GM12878 (cell line): ENCODE data around the gene LMNB1. TPM values are rescaled to one million over a fixed set of nuclear protein-coding genes. Genes with fewer than 3 reads are reported as not detected.

Experiments
- ATAC-seq: fragments of 200-7000 bp; cut with Tn5 transposase; 3 replicates; pipeline ENCODE4 v1.9.1; 2020; ENCODE audit warnings: mild to moderate bottlenecking, moderate library complexity
- BruUV-seq: library from RNA; stranded (reverse); fragments of 400-500 nt; replicated peaks from 2 replicates; lab custom pipeline; 2021; lab: Mats Ljungman, UMichigan
- CTCF ChIA-PET: fragments of 300-600 bp; sonication (Branson Sonifier 250); formaldehyde crosslinking; extraction: SDS; loops from one replicate; lab custom pipeline; 2021; ENCODE audit warnings: inconsistent platforms; lab: Yijun Ruan, JAX
- POLR2A ChIA-PET: fragments of 350-600 bp; formaldehyde crosslinking; extraction: SDS; loops from one replicate; lab custom pipeline; 2021; ENCODE audit warnings: inconsistent platforms; lab: Charles Lee
- RAD21 ChIA-PET: fragments of 300-600 bp; sonication (Branson Sonifier 250); formaldehyde crosslinking; loops from one replicate; lab custom pipeline; 2023; ENCODE audit warnings: antibody characterized with exemption; ENCODE audit not compliant: unreplicated experiment; lab: Charles Lee
- SMC1A ChIA-PET: fragments of 300-600 bp; sonication (Branson Sonifier 250); formaldehyde crosslinking; loops from one replicate; lab custom pipeline; 2023; ENCODE audit not compliant: unreplicated experiment, uncharacterized antibody; lab: Charles Lee
- DNase-seq: peaks from one replicate; pipeline ENCODE4 v3.0.0-alpha.2; 2011; ENCODE audit warnings: low read depth, low spot score
- FAIRE-seq: peaks from 3 replicates; lab custom pipeline; 2011; peaks lifted over from hg19 to GRCh38; lab: Jason Lieb, UNC
- H2AFZ ChIP-seq: 2 replicates; pipeline ENCODE4 v1.6.0; 2011; ENCODE audit warnings: low read depth, low read length, control low read depth; ENCODE audit not compliant: control insufficient read depth
- H3K27ac ChIP-seq: 2 replicates; pipeline ENCODE4 v1.5.1; 2011; ENCODE audit warnings: control low read depth; ENCODE audit not compliant: control insufficient read depth, insufficient read depth
- H3K27me3 ChIP-seq, 2 experiments: replicated peaks in 1 of 2; 2 replicates each; pipeline versions ENCODE4 v1.6.0 to v1.6.1; 2011; ENCODE audit warnings: low read length in 1 of 2; ENCODE audit not compliant: control insufficient read depth in 2 of 2, insufficient read depth in 2 of 2
- H3K36me3 ChIP-seq, 2 experiments: 2 replicates each; pipeline ENCODE4 v1.5.1; 2011; ENCODE audit warnings: low read length in 1 of 2; ENCODE audit not compliant: control insufficient read depth in 2 of 2, insufficient read depth in 2 of 2
- H3K4me1 ChIP-seq: 2 replicates; pipeline ENCODE4 v1.6.1; 2011; ENCODE audit warnings: mild to moderate bottlenecking, low read length, moderate library complexity, mixed read lengths; ENCODE audit not compliant: control insufficient read depth, insufficient read depth
- H3K4me2 ChIP-seq: 2 replicates; pipeline ENCODE4 v1.6.0; 2011; ENCODE audit warnings: control low read depth; ENCODE audit not compliant: control insufficient read depth, insufficient read depth
- H3K4me3 ChIP-seq: fragments of 200-600 bp; sonication (generic); 2 replicates; pipeline ENCODE4 v1.5.1; 2016
- H3K79me2 ChIP-seq: 2 replicates; pipeline ENCODE4 v1.6.0; 2011; ENCODE audit warnings: low read length; ENCODE audit not compliant: control insufficient read depth, insufficient read depth
- H3K9ac ChIP-seq: 2 replicates; pipeline ENCODE4 v1.8.0; 2011; ENCODE audit warnings: low read length, control low read depth, mixed read lengths; ENCODE audit not compliant: control insufficient read depth, insufficient read depth
- H3K9me3 ChIP-seq: replicated peaks from 3 replicates; pipeline ENCODE4 v1.5.1; 2011; ENCODE audit warnings: mild to moderate bottlenecking, low read length; ENCODE audit not compliant: control insufficient read depth, insufficient read depth
- H4K20me1 ChIP-seq: 2 replicates; pipeline ENCODE4 v1.6.0; 2011; ENCODE audit not compliant: control insufficient read depth, insufficient read depth
- ATF3 ChIP-seq: IDR thresholded peaks from 2 replicates; pipeline ENCODE4 v1.6.1; 2011; ENCODE audit warnings: low read depth, mild to moderate bottlenecking, low read length, moderate library complexity, borderline replicate concordance; ENCODE audit errors: extremely low read depth
- BACH1 ChIP-seq: fragments of 450-650 bp; IDR thresholded peaks from 2 replicates; pipeline ENCODE4 v1.6.1; 2017; ENCODE audit warnings: mild to moderate bottlenecking, borderline replicate concordance
- MTA2 ChIP-seq: fragments of 450-650 bp; IDR thresholded peaks from 2 replicates; pipeline ENCODE4 v1.6.1; 2016; ENCODE audit warnings: low read depth, mild to moderate bottlenecking, moderate library complexity
- SKIL ChIP-seq: fragments of 450-650 bp; IDR thresholded peaks from 2 replicates; pipeline ENCODE4 v1.6.1; 2017; ENCODE audit warnings: mild to moderate bottlenecking, low read depth, inconsistent platforms; ENCODE audit not compliant: poor library complexity, severe bottlenecking
- SREBF2 ChIP-seq: IDR thresholded peaks from 2 replicates; pipeline ENCODE4 v1.6.1; 2012; ENCODE audit warnings: mild to moderate bottlenecking, low read length
- WGBS: methylation state at CpG from one replicate; pipeline ENCODE4 v1.1.6; 2016; ENCODE audit warnings: low lambda C conversion rate; ENCODE audit not compliant: insufficient replicate concordance, insufficient coverage; ENCODE audit errors: missing lambda C conversion rate; 5-methylcytosine and 5-hydroxymethylcytosine counted together
- in situ Hi-C: fragments of 300-500 bp; cut with MboI; formaldehyde crosslinking; loops from 9 replicates; pipeline ENCODE4 v1.14.3; 2018; ENCODE audit warnings: mixed read lengths
- intact Hi-C: fragments of 100-400 bp; cut with micrococcal nuclease; formaldehyde crosslinking; loops from one replicate; pipeline ENCODE4 v1.14.2; 2022; ENCODE audit not compliant: unreplicated experiment
- polyA plus RNA-seq, 11 experiments: library from polyadenylated mRNA; depleted of rRNA in 4 of 11; unstranded in 6 of 11; stranded (reverse) in 5 of 11; fragments of >200 nt; fragmentation: Nextera tagmentation in 4 of 11; fragmentation: Illumina TruSeq in 1 of 11; extraction: Ambion mirVana in 4 of 11; extraction: Trizol in 1 of 11; gene quantifications; 1 replicate in 1 of 11; 2 replicates in 10 of 11; pipeline versions ENCODE4 v1.2.1 to v1.2.3, GENCODE V29; 2011 to 2016; ENCODE audit warnings: inconsistent platforms in 2 of 11, missing spikeins in 2 of 11, low read depth in 1 of 11
- total RNA-seq, 4 experiments: library from RNA; depleted of rRNA in 3 of 4; stranded (reverse); fragments of >200 nt in 3 of 4; fragmentation: Illumina TruSeq in 1 of 4; extraction: Trizol in 1 of 4; gene quantifications; 2 replicates each; pipeline versions ENCODE4 v1.2.1 to v1.2.3, GENCODE V29; 2013 to 2021

Gene LMNB1
- total and polyA plus RNA-seq, 10 of the 15 experiments (the other 5 are each of a cell fraction or from before 2014, with no cell fraction given), result 7.0 to 185 (median 86.4) TPM

GRCh38 chr5:126741361-126741760 lies 35.6 kb upstream of the LMNB1 start:
- ATAC-seq (no peak), DNase-seq (no peak), FAIRE-seq (no peak)
- Histone ChIP-seq H3K79me2 (no peaks in the 10 kb centered on the region), H3K36me3 (no peaks in the 10 kb centered on the region), H3K4me2 (no peak overlapping the region), H3K4me1 (no peaks in the 10 kb centered on the region), H3K27ac (no peak overlapping the region), H4K20me1 (no peaks in the 10 kb centered on the region), H3K9ac (no peak overlapping the region), H3K9me3 (no peaks in the 10 kb centered on the region), H2AFZ (no peak overlapping the region), H3K27me3 (no peaks in the 10 kb centered on the region), H3K4me3 (no peak overlapping the region)
- TF ChIP-seq SREBF2 (no peak), SKIL (no peak), MTA2 (no peak), ATF3 (no peak), BACH1 (no peak)
- CTCF ChIA-PET, result interaction anchor here (0.8 kb wide), 1 partner anchor 39 kb away, joined by 3 read pairs; no protein-coding TSS in a partner anchor
- POLR2A ChIA-PET, result no interaction called here
- WGBS, result 90% methylated on average over 9 of the region's 9 CpGs
- no TSS peak for BruUV-seq
- intact Hi-C loops, result no loop called here
- in situ Hi-C loops, result no loop called here
- SMC1A ChIA-PET, result interaction anchor here (1.3 kb wide), 1 partner anchor 57 kb away, joined by 3 read pairs; no protein-coding TSS in a partner anchor
- RAD21 ChIA-PET, result no interaction called here
